NCI-H774 (cell line): ENCODE results near the gene ZC3HAV1L.
"Not testable (repeated sequence)": the region's sequence is repeated elsewhere in the genome, so short reads cannot be mapped to it uniquely, and the experiment has no call there.

Experiments used
- DNase-seq: peaks from one replicate; lab custom pipeline; 2025; lab: John Stamatoyannopoulos, UW

ZC3HAV1L gene

GRCh38 chr7:139054101-139054500 is 18.3 kb upstream of the ZC3HAV1L start:
- DNase-seq, result no peak

GRCh38 chr7:139051655-139052054 is 15.8 kb upstream of the ZC3HAV1L start:
- DNase-seq, result no peak

- no peak for DNase-seq
Measured at GRCh38 chr7:139049936-139050335, 14.1 kb upstream of the ZC3HAV1L start.

- no peak for DNase-seq
Measured at GRCh38 chr7:139049111-139049510, 13.3 kb upstream of the ZC3HAV1L start.

GRCh38 chr7:139047970-139048369 is 12.1 kb upstream of the ZC3HAV1L start:
- DNase-seq, result no peak

- DNase-seq, result no peak
Measured at GRCh38 chr7:139046143-139046542, 10.3 kb upstream of the ZC3HAV1L start.

- no peak for DNase-seq
Measured at GRCh38 chr7:139044813-139045794, 9.3 kb upstream of the ZC3HAV1L start.

- peak; percentile 29 for DNase-seq
Measured at GRCh38 chr7:139043823-139044812, 8.3 kb upstream of the ZC3HAV1L start.

GRCh38 chr7:139041378-139042085 is 5.7 kb upstream of the ZC3HAV1L start:
- no peak for DNase-seq

- no peak for DNase-seq
Measured at GRCh38 chr7:139038691-139039090, 2.8 kb upstream of the ZC3HAV1L start.

GRCh38 chr7:139036901-139037300 is 1.1 kb upstream of the ZC3HAV1L start:
- DNase-seq, result no peak

- DNase-seq, result no peak
Measured at GRCh38 chr7:139034855-139035585, 822 bp downstream of the ZC3HAV1L start.

GRCh38 chr7:139034336-139034735 is 1.5 kb downstream of the ZC3HAV1L start:
- no peak for DNase-seq

- DNase-seq, result no peak
Measured at GRCh38 chr7:139033346-139034114, 2.3 kb downstream of the ZC3HAV1L start.

- DNase-seq, result no peak
Measured at GRCh38 chr7:139032473-139032872, 3.4 kb downstream of the ZC3HAV1L start.

- no peak for DNase-seq
Measured at GRCh38 chr7:139029353-139029752, 6.5 kb downstream of the ZC3HAV1L start.

- DNase-seq, result no peak
Measured at GRCh38 chr7:139026551-139026950, 9.3 kb downstream of the ZC3HAV1L start.

- not testable (repeated sequence) for DNase-seq
Measured at GRCh38 chr7:139025861-139026260, 10.0 kb downstream of the ZC3HAV1L start.

- no peak for DNase-seq
Measured at GRCh38 chr7:139023076-139023475, 12.8 kb downstream of the ZC3HAV1L start.

- no peak for DNase-seq
Measured at GRCh38 chr7:139022286-139022685, 13.6 kb downstream of the ZC3HAV1L start.
